Stimulated activated CD4-positive, alpha-beta T cell treated with anti-CD3 and anti-CD28 coated beads, Interleukin-15, amount 100 ng/mL, for 48 hours (primary cell): ENCODE data around the gene PCDH1.
"Not testable (repeated sequence)": the region's sequence is repeated elsewhere in the genome, so short reads cannot be mapped to it uniquely, and the experiment has no call there.

ENCODE experiments used
- DNase-seq, 2 donors: peaks; one replicate each; pipeline ENCODE4 v3.0.0-alpha.2; 2020; ENCODE audit warnings: low read depth in 2 of 2

PCDH1 gene

GRCh38 chr5:141834331-141834730 is 43.9 kb downstream of the PCDH1 start:
- DNase-seq = no peak

- no peak for DNase-seq
Observed at GRCh38 chr5:141832131-141832530, 46.1 kb downstream of the PCDH1 start.

- no peak for DNase-seq
Observed at GRCh38 chr5:141828162-141828561, 50.0 kb downstream of the PCDH1 start.

GRCh38 chr5:141826674-141827073 is 51.5 kb downstream of the PCDH1 start:
- no peak for DNase-seq

GRCh38 chr5:141825791-141826560 is 52.2 kb downstream of the PCDH1 start:
- no peak for DNase-seq

GRCh38 chr5:141825241-141825671 is 53.0 kb downstream of the PCDH1 start:
- no peak for DNase-seq

GRCh38 chr5:141824717-141825116 is 53.5 kb downstream of the PCDH1 start:
- DNase-seq = no peak

- no peak for DNase-seq
Observed at GRCh38 chr5:141823056-141823455, 55.2 kb downstream of the PCDH1 start.

GRCh38 chr5:141822144-141822543 is 56.1 kb downstream of the PCDH1 start:
- DNase-seq = no peak

GRCh38 chr5:141821430-141821925 is 56.7 kb downstream of the PCDH1 start:
- no peak for DNase-seq

- not testable (repeated sequence) for DNase-seq
Observed at GRCh38 chr5:141820686-141821085, 57.5 kb downstream of the PCDH1 start.

GRCh38 chr5:141817631-141818030 is 60.6 kb downstream of the PCDH1 start:
- DNase-seq = no peak

- DNase-seq = no peak
Observed at GRCh38 chr5:141816598-141817399, 61.4 kb downstream of the PCDH1 start.

- no peak for DNase-seq
Observed at GRCh38 chr5:141815796-141816180, 62.4 kb downstream of the PCDH1 start.

GRCh38 chr5:141815051-141815795 is 63.0 kb downstream of the PCDH1 start:
- no peak for DNase-seq

GRCh38 chr5:141814064-141814964 is 63.9 kb downstream of the PCDH1 start:
- DNase-seq = peak in 1 of 2 donors; percentile 46

GRCh38 chr5:141812512-141812911 is 65.7 kb downstream of the PCDH1 start:
- no peak for DNase-seq

GRCh38 chr5:141811287-141812155 is 66.7 kb downstream of the PCDH1 start:
- DNase-seq = peak; percentile 12 to 15

GRCh38 chr5:141810702-141811101 is 67.5 kb downstream of the PCDH1 start:
- no peak for DNase-seq
